GM12891 (cell line): ENCODE results near the gene ZNF425.

Source experiments
- POLR2A ChIP-seq: IDR thresholded peaks from 2 replicates; pipeline ENCODE4 v1.6.1; 2011; ENCODE audit warnings: low read depth, low read length, control low read depth
- POLR2AphosphoS5 ChIP-seq: IDR thresholded peaks from 2 replicates; pipeline ENCODE4 v1.6.1; 2011; ENCODE audit warnings: low read depth, low read length, control low read depth
- TAF1 ChIP-seq: IDR thresholded peaks from 2 replicates; pipeline ENCODE4 v1.6.1; 2011; ENCODE audit warnings: low read depth, low read length, control low read depth

- TF ChIP-seq POLR2AphosphoS5 (no peak), TAF1 (no peak), POLR2A (no peak)
Observed at GRCh38 chr7:149084407-149084806, 41.7 kb downstream of the ZNF425 start.
